Measurements from ENCODE around the gene PIK3C2G. TPM values are rescaled to one million over a fixed set of nuclear protein-coding genes. Genes with fewer than 3 reads are reported as not detected.

PIK3C2G gene
- total RNA-seq, 1 experiment from 2014 or later, result not detected

DNA sequence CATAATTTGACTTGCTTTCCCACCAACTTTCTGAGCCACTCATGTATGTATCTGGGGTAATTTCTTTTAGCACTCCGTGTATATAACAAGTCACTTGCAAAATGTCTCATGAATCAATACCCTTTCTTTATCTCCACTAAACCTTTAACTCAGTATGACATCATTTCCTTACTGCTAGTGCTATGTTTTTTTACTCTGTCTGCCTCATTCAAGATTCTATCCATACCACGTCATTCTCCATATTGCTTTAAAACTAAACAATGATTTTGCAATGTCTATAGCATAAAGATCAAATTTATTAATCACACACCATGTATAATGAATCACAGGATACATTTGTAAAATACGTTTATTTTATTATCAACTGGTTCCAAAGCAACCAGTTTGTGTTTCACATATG lies 178.2 kb downstream of the PIK3C2G start:
- DNase-seq (ENCODE audit: low read depth, low spot score) (no peak), ATAC-seq (no peak)
- Histone ChIP-seq H3K27me3 (ENCODE audit: insufficient read depth, low read length) (no peaks in the 10 kb centered on the region), H3K4me1 (ENCODE audit: control insufficient read depth in 1 of 2, insufficient read depth in 2 of 2, low read length in 2 of 2) (no peaks in the 10 kb centered on the region), H3K79me2 (ENCODE audit: insufficient read depth, low read length) (no peaks in the 10 kb centered on the region), H4K20me1 (ENCODE audit: insufficient read depth) (no peaks in the 10 kb centered on the region), H3K36me3 (ENCODE audit: control insufficient read depth in 1 of 2, insufficient read depth in 2 of 2, low read length in 2 of 2) (no peaks in the 10 kb centered on the region; a peak in 1 of 4 replicates), H3K27ac (ENCODE audit: low read depth, low read length) (no peak overlapping the region), H3K4me3 (replicated peaks in 1 of 2; ENCODE audit: low read depth in 1 of 2, low read length in 2 of 2) (no peak overlapping the region), H3K9ac (ENCODE audit: low read length) (no peak overlapping the region), H3K9me2 (ENCODE audit: insufficient read depth) (peaks cover 4% of the 10 kb centered on the region; the same call in 1 of the 2 replicates), H2AFZ (ENCODE audit: low read depth, low read length, poor library complexity, severe bottlenecking) (no peak overlapping the region), H3K9me3 (ENCODE audit: control insufficient read depth in 1 of 2, insufficient read depth in 1 of 2, low read depth in 1 of 2, low read length in 2 of 2) (no peaks in the 10 kb centered on the region), H3K4me2 (ENCODE audit: low read length) (no peak overlapping the region)
- no TSS peak for BruUV-seq (replicated peaks)
- TF ChIP-seq, protein P1, sequence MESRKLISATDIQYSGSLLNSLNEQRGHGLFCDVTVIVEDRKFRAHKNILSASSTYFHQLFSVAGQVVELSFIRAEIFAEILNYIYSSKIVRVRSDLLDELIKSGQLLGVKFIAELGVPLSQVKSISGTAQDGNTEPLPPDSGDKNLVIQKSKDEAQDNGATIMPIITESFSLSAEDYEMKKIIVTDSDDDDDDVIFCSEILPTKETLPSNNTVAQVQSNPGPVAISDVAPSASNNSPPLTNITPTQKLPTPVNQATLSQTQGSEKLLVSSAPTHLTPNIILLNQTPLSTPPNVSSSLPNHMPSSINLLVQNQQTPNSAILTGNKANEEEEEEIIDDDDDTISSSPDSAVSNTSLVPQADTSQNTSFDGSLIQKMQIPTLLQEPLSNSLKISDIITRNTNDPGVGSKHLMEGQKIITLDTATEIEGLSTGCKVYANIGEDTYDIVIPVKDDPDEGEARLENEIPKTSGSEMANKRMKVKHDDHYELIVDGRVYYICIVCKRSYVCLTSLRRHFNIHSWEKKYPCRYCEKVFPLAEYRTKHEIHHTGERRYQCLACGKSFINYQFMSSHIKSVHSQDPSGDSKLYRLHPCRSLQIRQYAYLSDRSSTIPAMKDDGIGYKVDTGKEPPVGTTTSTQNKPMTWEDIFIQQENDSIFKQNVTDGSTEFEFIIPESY (IDR thresholded peaks at IDR 0.05; ENCODE audit: extremely low read depth, insufficient replicate concordance, low read length), result no peak
- TF ChIP-seq ZFX (IDR thresholded peaks at IDR 0.05), result no peak
- TF ChIP-seq RAD21 (IDR thresholded peaks at IDR 0.05; ENCODE audit: low read depth), result no peak
- TF ChIP-seq MAX (IDR thresholded peaks at IDR 0.05), result no peak
- TF ChIP-seq, protein P2, sequence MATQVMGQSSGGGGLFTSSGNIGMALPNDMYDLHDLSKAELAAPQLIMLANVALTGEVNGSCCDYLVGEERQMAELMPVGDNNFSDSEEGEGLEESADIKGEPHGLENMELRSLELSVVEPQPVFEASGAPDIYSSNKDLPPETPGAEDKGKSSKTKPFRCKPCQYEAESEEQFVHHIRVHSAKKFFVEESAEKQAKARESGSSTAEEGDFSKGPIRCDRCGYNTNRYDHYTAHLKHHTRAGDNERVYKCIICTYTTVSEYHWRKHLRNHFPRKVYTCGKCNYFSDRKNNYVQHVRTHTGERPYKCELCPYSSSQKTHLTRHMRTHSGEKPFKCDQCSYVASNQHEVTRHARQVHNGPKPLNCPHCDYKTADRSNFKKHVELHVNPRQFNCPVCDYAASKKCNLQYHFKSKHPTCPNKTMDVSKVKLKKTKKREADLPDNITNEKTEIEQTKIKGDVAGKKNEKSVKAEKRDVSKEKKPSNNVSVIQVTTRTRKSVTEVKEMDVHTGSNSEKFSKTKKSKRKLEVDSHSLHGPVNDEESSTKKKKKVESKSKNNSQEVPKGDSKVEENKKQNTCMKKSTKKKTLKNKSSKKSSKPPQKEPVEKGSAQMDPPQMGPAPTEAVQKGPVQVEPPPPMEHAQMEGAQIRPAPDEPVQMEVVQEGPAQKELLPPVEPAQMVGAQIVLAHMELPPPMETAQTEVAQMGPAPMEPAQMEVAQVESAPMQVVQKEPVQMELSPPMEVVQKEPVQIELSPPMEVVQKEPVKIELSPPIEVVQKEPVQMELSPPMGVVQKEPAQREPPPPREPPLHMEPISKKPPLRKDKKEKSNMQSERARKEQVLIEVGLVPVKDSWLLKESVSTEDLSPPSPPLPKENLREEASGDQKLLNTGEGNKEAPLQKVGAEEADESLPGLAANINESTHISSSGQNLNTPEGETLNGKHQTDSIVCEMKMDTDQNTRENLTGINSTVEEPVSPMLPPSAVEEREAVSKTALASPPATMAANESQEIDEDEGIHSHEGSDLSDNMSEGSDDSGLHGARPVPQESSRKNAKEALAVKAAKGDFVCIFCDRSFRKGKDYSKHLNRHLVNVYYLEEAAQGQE (IDR thresholded peaks at IDR 0.05; ENCODE audit: low read depth), result no peak
- TF ChIP-seq ZNF274 (IDR thresholded peaks at IDR 0.05; ENCODE audit: low read depth, low read length), result no peak
- no peak for TF ChIP-seq EZH2phosphoT487 (IDR thresholded peaks at IDR 0.05; ENCODE audit: borderline replicate concordance)
- no peak for TF ChIP-seq CEBPB (IDR thresholded peaks at IDR 0.05; ENCODE audit: low read depth)
- no peak for TF ChIP-seq JUND (IDR thresholded peaks at IDR 0.05)
- no peak for TF ChIP-seq TCF7L2 (IDR thresholded peaks at IDR 0.05; ENCODE audit: borderline replicate concordance, extremely low read depth, insufficient read depth, insufficient read length)
- TF ChIP-seq CBX3 (IDR thresholded peaks at IDR 0.05; ENCODE audit: low read depth), result no peak
- TF ChIP-seq, protein P3, sequence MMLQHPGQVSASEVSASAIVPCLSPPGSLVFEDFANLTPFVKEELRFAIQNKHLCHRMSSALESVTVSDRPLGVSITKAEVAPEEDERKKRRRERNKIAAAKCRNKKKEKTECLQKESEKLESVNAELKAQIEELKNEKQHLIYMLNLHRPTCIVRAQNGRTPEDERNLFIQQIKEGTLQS (IDR thresholded peaks at IDR 0.05), result no peak
- no peak for TF ChIP-seq SRF (IDR thresholded peaks at IDR 0.05; ENCODE audit: low read depth)
- no peak for TF ChIP-seq ELF1 (IDR thresholded peaks at IDR 0.05; ENCODE audit: borderline replicate concordance, low read depth)
- TF ChIP-seq POLR2A (IDR thresholded peaks at IDR 0.05; ENCODE audit: borderline replicate concordance, extremely low read depth, insufficient read depth, insufficient read length), result no peak
- TF ChIP-seq POLR2AphosphoS5 (IDR thresholded peaks at IDR 0.05; ENCODE audit: low read depth, low read length), result no peak
- TF ChIP-seq, protein P4, sequence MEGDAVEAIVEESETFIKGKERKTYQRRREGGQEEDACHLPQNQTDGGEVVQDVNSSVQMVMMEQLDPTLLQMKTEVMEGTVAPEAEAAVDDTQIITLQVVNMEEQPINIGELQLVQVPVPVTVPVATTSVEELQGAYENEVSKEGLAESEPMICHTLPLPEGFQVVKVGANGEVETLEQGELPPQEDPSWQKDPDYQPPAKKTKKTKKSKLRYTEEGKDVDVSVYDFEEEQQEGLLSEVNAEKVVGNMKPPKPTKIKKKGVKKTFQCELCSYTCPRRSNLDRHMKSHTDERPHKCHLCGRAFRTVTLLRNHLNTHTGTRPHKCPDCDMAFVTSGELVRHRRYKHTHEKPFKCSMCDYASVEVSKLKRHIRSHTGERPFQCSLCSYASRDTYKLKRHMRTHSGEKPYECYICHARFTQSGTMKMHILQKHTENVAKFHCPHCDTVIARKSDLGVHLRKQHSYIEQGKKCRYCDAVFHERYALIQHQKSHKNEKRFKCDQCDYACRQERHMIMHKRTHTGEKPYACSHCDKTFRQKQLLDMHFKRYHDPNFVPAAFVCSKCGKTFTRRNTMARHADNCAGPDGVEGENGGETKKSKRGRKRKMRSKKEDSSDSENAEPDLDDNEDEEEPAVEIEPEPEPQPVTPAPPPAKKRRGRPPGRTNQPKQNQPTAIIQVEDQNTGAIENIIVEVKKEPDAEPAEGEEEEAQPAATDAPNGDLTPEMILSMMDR (IDR thresholded peaks at IDR 0.05 in 2 of 3, conservative IDR thresholded peaks at IDR 0.05 in 1 of 3; ENCODE audit: borderline replicate concordance in 1 of 3, insufficient read depth in 1 of 3, low read depth in 2 of 3, low read length in 2 of 3), result no peak
- ChIA-PET CTCF (no interaction called here), RAD21 (ENCODE audit: low non-redundant PET in 1 of 2, low total read pairs in 2 of 2, uncharacterized antibody in 2 of 2, unreplicated experiment in 2 of 2) (no interaction called here), POLR2A (no interaction called here)
- intact Hi-C loops (cut with micrococcal nuclease), result no loop called here

Measured in HCT116 (cell line).